CD14-positive monocyte (primary cell): Measurements from ENCODE around the gene CLDND1. TPM values are rescaled to one million over a fixed set of nuclear protein-coding genes. Genes with fewer than 3 reads are reported as not detected.

ENCODE experiments used
- DNase-seq, 3 donors: peaks; one replicate each; pipeline ENCODE4 v3.0.0-alpha.2; 2011 to 2022
- H2AFZ ChIP-seq: 2 replicates; pipeline ENCODE4 v1.6.0; 2012; ENCODE audit warnings: mild to moderate bottlenecking, low read depth, low read length, inconsistent platforms; ENCODE audit not compliant: insufficient read depth, poor library complexity, severe bottlenecking
- H3K27ac ChIP-seq, 2 donors: 1 replicate in 1 of 2; 2 replicates in 1 of 2; pipeline ENCODE4 v1.5.1; 2012 to 2013; ENCODE audit warnings: low read length in 2 of 2, control low read depth in 1 of 2, inconsistent platforms in 1 of 2, low read depth in 1 of 2, mild to moderate bottlenecking in 1 of 2
- H3K27me3 ChIP-seq, 2 donors: one replicate each; pipeline versions ENCODE4 v1.6.0 to v1.6.1; 2011 to 2013; ENCODE audit warnings: low read length in 2 of 2; ENCODE audit not compliant: control insufficient read depth in 2 of 2, insufficient read depth in 2 of 2
- H3K36me3 ChIP-seq, 2 donors: replicated peaks in 1 of 2; 1 replicate in 1 of 2; 2 replicates in 1 of 2; pipeline versions ENCODE4 v1.5.1 to v1.6.1; 2012 to 2013; ENCODE audit warnings: low read length in 2 of 2, control low read depth in 1 of 2, inconsistent platforms in 1 of 2, mild to moderate bottlenecking in 1 of 2; ENCODE audit not compliant: insufficient read depth in 2 of 2, control insufficient read depth in 1 of 2
- H3K4me1 ChIP-seq, 2 donors: 1 replicate in 1 of 2; 2 replicates in 1 of 2; pipeline versions ENCODE4 v1.5.1 to v1.6.1; 2012 to 2013; ENCODE audit warnings: low read length in 2 of 2, control low read depth in 1 of 2, inconsistent platforms in 1 of 2, mild to moderate bottlenecking in 1 of 2, moderate library complexity in 1 of 2; ENCODE audit not compliant: insufficient read depth in 2 of 2, control insufficient read depth in 1 of 2
- H3K4me2 ChIP-seq: replicated peaks from 2 replicates; pipeline ENCODE3; 2012; ENCODE audit warnings: low read length, moderate library complexity, mild to moderate bottlenecking; ENCODE audit not compliant: poor library complexity, severe bottlenecking; ENCODE audit errors: extremely low read depth
- H3K4me3 ChIP-seq, 3 experiments: fragments of 200-600 bp in 1 of 3; sonication (generic) in 1 of 3; replicated peaks in 1 of 3; 1 replicate in 2 of 3; 2 replicates in 1 of 3; pipeline ENCODE4 v1.5.1; 2011 to 2013; ENCODE audit warnings: low read length in 3 of 3, mild to moderate bottlenecking in 3 of 3, control low read depth in 2 of 3, low read depth in 2 of 3, inconsistent platforms in 1 of 3, moderate library complexity in 1 of 3
- H3K79me2 ChIP-seq: 2 replicates; pipeline ENCODE4 v1.6.0; 2012; ENCODE audit warnings: mild to moderate bottlenecking, control low read depth, inconsistent platforms, low read length, moderate library complexity; ENCODE audit not compliant: insufficient read depth
- H3K9ac ChIP-seq: 2 replicates; pipeline ENCODE4 v1.6.0; 2017; ENCODE audit warnings: low read length, mild to moderate bottlenecking; ENCODE audit not compliant: insufficient read depth, poor library complexity, severe bottlenecking
- H3K9me3 ChIP-seq, 2 donors: replicated peaks in 1 of 2; 1 replicate in 1 of 2; 2 replicates in 1 of 2; pipeline versions ENCODE4 v1.5.1 to v1.6.1; 2012 to 2013; ENCODE audit warnings: low read length in 2 of 2, control low read depth in 1 of 2; ENCODE audit not compliant: control insufficient read depth in 1 of 2, insufficient read depth in 1 of 2
- H4K20me1 ChIP-seq: 2 replicates; pipeline ENCODE4 v1.6.0; 2012; ENCODE audit warnings: mild to moderate bottlenecking, low read length, control low read depth, moderate library complexity; ENCODE audit not compliant: insufficient read depth
- H3K27ac Mint-ChIP-seq, 7 donors: one replicate each; pipeline ENCODE4 v1.8.0; 2020; ENCODE audit warnings: mild to moderate bottlenecking in 7 of 7, mixed read lengths in 7 of 7, moderate library complexity in 6 of 7, inconsistent platforms in 2 of 7
- H3K27me3 Mint-ChIP-seq, 3 donors: one replicate each; pipeline ENCODE4 v1.8.0; 2021 to 2022; ENCODE audit warnings: low read depth in 3 of 3, mild to moderate bottlenecking in 3 of 3, mixed read lengths in 3 of 3, moderate library complexity in 3 of 3, inconsistent platforms in 1 of 3
- H3K36me3 Mint-ChIP-seq, 2 donors: one replicate each; pipeline ENCODE4 v1.8.0; 2020; ENCODE audit warnings: mixed read lengths in 2 of 2, inconsistent platforms in 1 of 2, mild to moderate bottlenecking in 1 of 2
- H3K4me1 Mint-ChIP-seq: one replicate; pipeline ENCODE4 v1.8.0; 2020; ENCODE audit warnings: mild to moderate bottlenecking, mixed read lengths
- H3K4me3 Mint-ChIP-seq, 2 donors: one replicate each; pipeline ENCODE4 v1.8.0; 2020; ENCODE audit warnings: mild to moderate bottlenecking in 2 of 2, mixed read lengths in 2 of 2, moderate library complexity in 1 of 2
- H3K9me3 Mint-ChIP-seq, 7 donors: one replicate each; pipeline ENCODE4 v1.8.0; 2020 to 2022; ENCODE audit warnings: mixed read lengths in 7 of 7, mild to moderate bottlenecking in 6 of 7, moderate library complexity in 6 of 7, inconsistent platforms in 2 of 7
- WGBS: methylation state at CpG from one replicate; pipeline ENCODE4 v1.1.5; 2013; ENCODE audit warnings: missing lambda C conversion rate; ENCODE audit not compliant: insufficient coverage; 5-methylcytosine and 5-hydroxymethylcytosine counted together
- intact Hi-C, 2 donors: fragments of 100-400 bp; cut with micrococcal nuclease; formaldehyde crosslinking; loops; one replicate each; pipeline versions ENCODE4 v1.15.0 to v1.15.1; 2023
- polyA plus RNA-seq, 3 donors: library from polyadenylated mRNA; depleted of rRNA in 1 of 3; unstranded in 2 of 3; stranded (reverse) in 1 of 3; fragments of 300-500 nt in 2 of 3; fragments of >200 nt in 1 of 3; fragmentation: Illumina TruSeq in 2 of 3; gene quantifications; 1 replicate in 2 of 3; 2 replicates in 1 of 3; pipeline ENCODE4 v1.2.3, GENCODE V29; 2012 to 2021
- small RNA-seq: library from RNA; depleted of rRNA; stranded (forward); fragments of <200 nt; gene quantifications from one replicate; pipeline ENCODE3, GENCODE V24; 2012; ENCODE audit warnings: low read depth; ENCODE audit not compliant: insufficient read length
- TF ChIP-seq, protein P1 (sequence below): fragments of 200-600 bp; IDR thresholded peaks from one replicate; pipeline ENCODE4 v1.8.0; 2022; ENCODE audit warnings: antibody characterized with exemption, mild to moderate bottlenecking

CLDND1 gene
- polyA plus RNA-seq, 3 donors: 65.3 to 91.8 (median 76.0) TPM

DNA sequence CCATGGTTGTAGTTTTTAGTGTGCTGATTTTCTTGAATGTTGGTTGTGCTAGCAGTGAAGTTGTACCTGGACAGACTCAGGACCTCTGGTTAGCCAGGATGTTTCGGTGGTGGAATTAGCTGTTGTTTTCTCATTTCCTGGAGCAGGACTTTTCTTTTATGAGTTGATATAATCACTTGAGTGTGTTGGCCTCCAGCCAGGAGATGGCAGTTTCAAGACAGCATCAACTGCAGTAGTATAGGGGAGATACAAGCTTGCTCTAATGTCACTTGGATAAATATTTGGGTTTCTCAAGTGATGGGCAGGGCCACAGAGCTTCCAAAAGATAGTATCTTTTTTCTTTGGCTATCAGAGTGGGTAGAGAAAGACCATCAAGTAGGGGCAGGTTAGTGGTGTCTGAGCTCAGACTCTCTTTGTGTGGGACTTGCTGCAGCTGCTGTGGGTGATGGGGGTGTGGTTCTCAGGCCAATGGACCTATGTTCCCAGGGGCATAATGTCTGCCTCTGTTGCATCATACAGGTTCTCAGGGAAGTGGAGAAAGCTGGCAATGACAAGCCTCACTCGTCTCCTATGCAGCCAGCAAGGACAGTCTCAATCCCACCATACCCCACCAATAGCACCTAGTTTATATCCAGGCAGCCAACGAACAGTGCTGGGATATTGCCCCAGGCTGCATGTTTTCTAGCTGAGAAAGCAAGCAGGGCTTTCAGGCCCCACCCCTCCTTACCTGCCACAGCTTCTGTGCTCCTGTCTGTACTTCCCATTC lies 39.8 kb downstream of the CLDND1 start:
- Mint-ChIP-seq H3K27me3 (peaks cover 0 to 3% (median 2%) of the 10 kb centered on the region in 3 donors), H3K27ac (no peak overlapping the region), H3K9me3 (peaks cover 12 to 36% (median 17%) of the 10 kb centered on the region in 7 donors), H3K4me1 (no peaks in the 10 kb centered on the region), H3K36me3 (no peaks in the 10 kb centered on the region), H3K4me3 (no peak overlapping the region)
- WGBS: 77% methylated on average over 2 of the region's 3 CpGs
- Histone ChIP-seq H2AFZ (no peak overlapping the region), H3K4me3 (no peak overlapping the region), H3K36me3 (no peaks in the 10 kb centered on the region), H3K79me2 (no peaks in the 10 kb centered on the region), H3K9me3 (peaks cover 0 to 11% of the 10 kb centered on the region in 2 donors), H3K27ac (no peak overlapping the region), H4K20me1 (no peaks in the 10 kb centered on the region), H3K27me3 (no peaks in the 10 kb centered on the region), H3K4me1 (no peaks in the 10 kb centered on the region), H3K4me2 (no peak overlapping the region), H3K9ac (no peak overlapping the region)
- DNase-seq: no peak
- TF ChIP-seq, protein P1, sequence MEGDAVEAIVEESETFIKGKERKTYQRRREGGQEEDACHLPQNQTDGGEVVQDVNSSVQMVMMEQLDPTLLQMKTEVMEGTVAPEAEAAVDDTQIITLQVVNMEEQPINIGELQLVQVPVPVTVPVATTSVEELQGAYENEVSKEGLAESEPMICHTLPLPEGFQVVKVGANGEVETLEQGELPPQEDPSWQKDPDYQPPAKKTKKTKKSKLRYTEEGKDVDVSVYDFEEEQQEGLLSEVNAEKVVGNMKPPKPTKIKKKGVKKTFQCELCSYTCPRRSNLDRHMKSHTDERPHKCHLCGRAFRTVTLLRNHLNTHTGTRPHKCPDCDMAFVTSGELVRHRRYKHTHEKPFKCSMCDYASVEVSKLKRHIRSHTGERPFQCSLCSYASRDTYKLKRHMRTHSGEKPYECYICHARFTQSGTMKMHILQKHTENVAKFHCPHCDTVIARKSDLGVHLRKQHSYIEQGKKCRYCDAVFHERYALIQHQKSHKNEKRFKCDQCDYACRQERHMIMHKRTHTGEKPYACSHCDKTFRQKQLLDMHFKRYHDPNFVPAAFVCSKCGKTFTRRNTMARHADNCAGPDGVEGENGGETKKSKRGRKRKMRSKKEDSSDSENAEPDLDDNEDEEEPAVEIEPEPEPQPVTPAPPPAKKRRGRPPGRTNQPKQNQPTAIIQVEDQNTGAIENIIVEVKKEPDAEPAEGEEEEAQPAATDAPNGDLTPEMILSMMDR: no peak
- intact Hi-C loops: no loop called here

Small RNA genes within 50 kb of the gene (small RNA-seq; reads per million reads assigned to genes)
- gene RPL38P4: not detected

Other genes starting within 250 kb of the CLDND1 start
- gene OR5H2, start 240.4 kb downstream of the CLDND1 start, polyA plus RNA-seq: not detected
- not detected for gene OR5K4, start 169.0 kb downstream of the CLDND1 start, polyA plus RNA-seq
- gene OR5K3, start 132.2 kb downstream of the CLDND1 start, polyA plus RNA-seq: not detected
- not detected for gene OR5K1, start 59.7 kb downstream of the CLDND1 start, polyA plus RNA-seq
- not detected for gene OR5K2, start 25.2 kb downstream of the CLDND1 start, polyA plus RNA-seq
- not detected for gene GPR15, start 9.1 kb upstream of the CLDND1 start, polyA plus RNA-seq
- 10 to 100 TPM in 1 of 3 donors, 1 to 10 TPM in 2; 4.2 to 12.8 (median 5.2) TPM for gene CPOX, start 70.7 kb upstream of the CLDND1 start, polyA plus RNA-seq
- gene ST3GAL6, start 240.4 kb upstream of the CLDND1 start, polyA plus RNA-seq: 10 to 100 TPM; 21.0 to 49.5 (median 22.8) TPM